Articular chondrocyte of knee joint (primary cell): ENCODE results near the gene H2BW2. TPM values are rescaled to one million over a fixed set of nuclear protein-coding genes. Genes with fewer than 3 reads are reported as not detected.

ENCODE experiments used
- total RNA-seq: library from RNA; depleted of rRNA; stranded (reverse); fragments of >200 nt; gene quantifications from 2 replicates; pipeline ENCODE4 v1.2.3, GENCODE V29; 2012

The H2BW2 gene
- not detected in 2 replicates for total RNA-seq

GRCh38 chrX:104039689-104040505 is at the start of gene H2BW2:
Gene H2BW2 (plus strand): TSS chrX:104039956. CDS start chrX:104039995, 39 bp downstream.

GRCh38 chrX:104013606-104014005 is 26.1 kb upstream of the H2BW2 start, which contains the start of gene H2BW1:
Gene H2BW1 (minus strand): TSS chrX:104013708. CDS start chrX:104013576, 132 bp downstream.

GRCh38 chrX:104075778-104076445 is 36.2 kb downstream of the H2BW2 start, which contains the start of gene TMSB15C:
Gene TMSB15C (minus strand): TSS chrX:104076236.

Other genes with a start within 250 kb of the H2BW2 start
- 0.91 and 2.1 TPM in 2 replicates for gene RAB9B, start 207.7 kb upstream of the H2BW2 start, total RNA-seq
- gene TMSB15B, start 77.3 kb upstream of the H2BW2 start, total RNA-seq: 2.4 and 3.4 TPM in 2 replicates
- gene H2BW1, start 26.2 kb upstream of the H2BW2 start, total RNA-seq: not detected in 2 replicates
- gene TMSB15C, start 36.3 kb downstream of the H2BW2 start, total RNA-seq: 2.5 TPM in 2 replicates
- gene ZCCHC18, start 72.6 kb downstream of the H2BW2 start, total RNA-seq: 0.22 and 0.26 TPM in 2 replicates
- 7.1 and 12.3 TPM in 2 replicates for gene SLC25A53, start 117.1 kb downstream of the H2BW2 start, total RNA-seq
- 21.5 and 23.7 TPM in 2 replicates for gene FAM199X, start 126.5 kb downstream of the H2BW2 start, total RNA-seq
- not detected in 2 replicates for gene ESX1, start 215.0 kb downstream of the H2BW2 start, total RNA-seq